NOMO-1 (cell line): ENCODE data around the gene KAZN.
A peak's percentile ranks its signal among the peaks of the same experiment; 100 is the strongest.

Experiments
- DNase-seq, 2 experiments: peaks; one replicate each; lab custom pipeline; 2025; ENCODE audit not compliant: unreplicated experiment in 2 of 2; lab: John Stamatoyannopoulos, UW

Gene KAZN

GRCh38 chr1:14705824-14706223 lies 107.3 kb downstream of the KAZN start:
- no peak for DNase-seq

- no peak for DNase-seq
Measured at GRCh38 chr1:14706631-14707030, 108.1 kb downstream of the KAZN start.

- no peak for DNase-seq
Measured at GRCh38 chr1:14707531-14708445, 109.3 kb downstream of the KAZN start.

- DNase-seq = no peak
Measured at GRCh38 chr1:14710331-14710730, 111.8 kb downstream of the KAZN start.

GRCh38 chr1:14712136-14712535 lies 113.7 kb downstream of the KAZN start:
- no peak for DNase-seq

GRCh38 chr1:14713077-14713476 lies 114.6 kb downstream of the KAZN start:
- DNase-seq = no peak

- no peak for DNase-seq
Measured at GRCh38 chr1:14715266-14715665, 116.8 kb downstream of the KAZN start.

- peak in 1 of 2 experiments; percentile 30 for DNase-seq
Measured at GRCh38 chr1:14715802-14716201, 117.3 kb downstream of the KAZN start.

- DNase-seq = no peak
Measured at GRCh38 chr1:14716474-14716873, 118.0 kb downstream of the KAZN start.

- DNase-seq = no peak
Measured at GRCh38 chr1:14718476-14718875, 120.0 kb downstream of the KAZN start.

GRCh38 chr1:14723401-14723800 lies 124.9 kb downstream of the KAZN start:
- no peak for DNase-seq

GRCh38 chr1:14724246-14724645 lies 125.8 kb downstream of the KAZN start:
- DNase-seq = no peak

- DNase-seq = no peak
Measured at GRCh38 chr1:14724678-14725077, 126.2 kb downstream of the KAZN start.

- no peak for DNase-seq
Measured at GRCh38 chr1:14725238-14725637, 126.8 kb downstream of the KAZN start.

GRCh38 chr1:14725695-14726094 lies 127.2 kb downstream of the KAZN start:
- no peak for DNase-seq

GRCh38 chr1:14726606-14727005 lies 128.1 kb downstream of the KAZN start:
- no peak for DNase-seq

- no peak for DNase-seq
Measured at GRCh38 chr1:14728516-14728915, 130.0 kb downstream of the KAZN start.

- DNase-seq = no peak
Measured at GRCh38 chr1:14732728-14733047, 134.2 kb downstream of the KAZN start.

- peak in 1 of 2 experiments; percentile 19 for DNase-seq
Measured at GRCh38 chr1:14733048-14733778, 134.7 kb downstream of the KAZN start.

GRCh38 chr1:14733779-14734140 lies 135.3 kb downstream of the KAZN start:
- no peak for DNase-seq

- DNase-seq = no peak
Measured at GRCh38 chr1:14735841-14736240, 137.4 kb downstream of the KAZN start.

- DNase-seq = no peak
Measured at GRCh38 chr1:14737561-14738094, 139.1 kb downstream of the KAZN start.
